Vagina (tissue), 2 donors: ENCODE measurements around the gene GPR17.

Experiments used
- POLR2AphosphoS5 ChIP-seq, 2 donors: sonication (generic); formaldehyde crosslinking; IDR thresholded peaks; one replicate each; pipeline ENCODE4 v1.9.0; 2017; ENCODE audit warnings: antibody characterized with exemption in 2 of 2, mild to moderate bottlenecking in 2 of 2, low read depth in 1 of 2; ENCODE audit not compliant: insufficient read depth in 1 of 2
- TF ChIP-seq, protein P1 (sequence below), 3 experiments: fragments of 450-650 bp in 2 of 3; fragments of 200-600 bp in 1 of 3; sonication (generic) in 1 of 3; IDR thresholded peaks; one replicate each; pipeline ENCODE4 v1.5.1; 2017 to 2019; ENCODE audit warnings: antibody characterized with exemption in 3 of 3, mild to moderate bottlenecking in 2 of 3, moderate library complexity in 2 of 3

- TF ChIP-seq, protein P1, sequence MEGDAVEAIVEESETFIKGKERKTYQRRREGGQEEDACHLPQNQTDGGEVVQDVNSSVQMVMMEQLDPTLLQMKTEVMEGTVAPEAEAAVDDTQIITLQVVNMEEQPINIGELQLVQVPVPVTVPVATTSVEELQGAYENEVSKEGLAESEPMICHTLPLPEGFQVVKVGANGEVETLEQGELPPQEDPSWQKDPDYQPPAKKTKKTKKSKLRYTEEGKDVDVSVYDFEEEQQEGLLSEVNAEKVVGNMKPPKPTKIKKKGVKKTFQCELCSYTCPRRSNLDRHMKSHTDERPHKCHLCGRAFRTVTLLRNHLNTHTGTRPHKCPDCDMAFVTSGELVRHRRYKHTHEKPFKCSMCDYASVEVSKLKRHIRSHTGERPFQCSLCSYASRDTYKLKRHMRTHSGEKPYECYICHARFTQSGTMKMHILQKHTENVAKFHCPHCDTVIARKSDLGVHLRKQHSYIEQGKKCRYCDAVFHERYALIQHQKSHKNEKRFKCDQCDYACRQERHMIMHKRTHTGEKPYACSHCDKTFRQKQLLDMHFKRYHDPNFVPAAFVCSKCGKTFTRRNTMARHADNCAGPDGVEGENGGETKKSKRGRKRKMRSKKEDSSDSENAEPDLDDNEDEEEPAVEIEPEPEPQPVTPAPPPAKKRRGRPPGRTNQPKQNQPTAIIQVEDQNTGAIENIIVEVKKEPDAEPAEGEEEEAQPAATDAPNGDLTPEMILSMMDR (IDR thresholded peaks at IDR 0.05), result no peak
- TF ChIP-seq POLR2AphosphoS5 (IDR thresholded peaks at IDR 0.05; ENCODE audit: insufficient read depth in 1 of 2, low read depth in 1 of 2), result no peak
Measured at GRCh38 chr2:127610561-127610960, 35.4 kb upstream of the GPR17 start.
